Glomerular endothelial cell (primary cell): Measurements from ENCODE around the gene ANKRA2. TPM values are rescaled to one million over a fixed set of nuclear protein-coding genes. Genes with fewer than 3 reads are reported as not detected.

Experiments used
- DNase-seq: peaks from one replicate; pipeline ENCODE4 v3.0.0-alpha.2; 2011; ENCODE audit warnings: low read depth, low spot score; ENCODE audit errors: extremely low read depth
- total RNA-seq: library from RNA; depleted of rRNA; stranded (reverse); fragments of >200 nt; gene quantifications from 2 replicates; pipeline ENCODE4 v1.2.3, GENCODE V29; 2015

Gene ANKRA2
- total RNA-seq, result 11.8 and 12.2 TPM in 2 replicates

- peak; percentile 83 for DNase-seq
These were observed at the start of gene ANKRA2, which contains the start of gene UTP15 for GRCh38 chr5:73565139-73565968. TSS of gene ANKRA2 (minus strand) at chr5:73565639. CDS start at chr5:73562881, 2,758 bp downstream. TSS of gene UTP15 (plus strand) at chr5:73565743. CDS start at chr5:73567345, 1,602 bp downstream.

GRCh38 chr5:73615085-73615484, 49.6 kb upstream of the ANKRA2 start:
- no peak for DNase-seq

- no peak for DNase-seq
These were observed 47.4 kb upstream of the ANKRA2 start for GRCh38 chr5:73612799-73613198.

- DNase-seq, result no peak
These were observed 41.8 kb upstream of the ANKRA2 start for GRCh38 chr5:73607228-73607627.

GRCh38 chr5:73606206-73606753, 40.8 kb upstream of the ANKRA2 start:
- no peak for DNase-seq

- no peak for DNase-seq
These were observed 40.0 kb upstream of the ANKRA2 start for GRCh38 chr5:73605223-73606087.

GRCh38 chr5:73603998-73604397, 38.6 kb upstream of the ANKRA2 start:
- DNase-seq, result no peak

- DNase-seq, result no peak
These were observed 33.9 kb upstream of the ANKRA2 start for GRCh38 chr5:73599380-73599779.

GRCh38 chr5:73596705-73597328, 31.4 kb upstream of the ANKRA2 start:
- no peak for DNase-seq

GRCh38 chr5:73592551-73592950, 27.1 kb upstream of the ANKRA2 start:
- no peak for DNase-seq

GRCh38 chr5:73591698-73592501, 26.5 kb upstream of the ANKRA2 start:
- DNase-seq, result no peak

- peak; percentile 96 for DNase-seq
These were observed 25.8 kb upstream of the ANKRA2 start for GRCh38 chr5:73591102-73591695.

- DNase-seq, result no peak
These were observed 22.5 kb upstream of the ANKRA2 start for GRCh38 chr5:73587923-73588322.

GRCh38 chr5:73582285-73583145, 17.1 kb upstream of the ANKRA2 start:
- DNase-seq, result no peak

- DNase-seq, result no peak
These were observed 619 bp upstream of the ANKRA2 start for GRCh38 chr5:73565969-73566547.

- DNase-seq, result no peak
These were observed 764 bp downstream of the ANKRA2 start for GRCh38 chr5:73564675-73565074.

GRCh38 chr5:73564018-73564417, 1.4 kb downstream of the ANKRA2 start:
- no peak for DNase-seq

- DNase-seq, result no peak
These were observed 6.5 kb downstream of the ANKRA2 start for GRCh38 chr5:73558950-73559349.
